Measurements from ENCODE around the gene GSS. TPM values are rescaled to one million over a fixed set of nuclear protein-coding genes. Genes with fewer than 3 reads are reported as not detected.

GSS gene
- total and polyA plus RNA-seq, 4 experiments from 2014 or later: 32.2 to 43.3 (median 39.8) TPM

- DNase-seq: no peak
- H3K4me3 ChIP-seq (ENCODE audit: low read length in 2 of 2): no peak overlapping the region
- no peaks in the 10 kb centered on the region for H3K27me3 Mint-ChIP-seq
- H3K9me3 ChIP-seq (ENCODE audit: control insufficient read depth in 1 of 2, low read length in 2 of 2): no peaks in the 10 kb centered on the region
- POLR2A ChIA-PET (ENCODE audit: partially characterized antibody): no interaction called here
- no peaks in the 10 kb centered on the region for H3K36me3 ChIP-seq (ENCODE audit: insufficient read depth, low read length)
- CTCF ChIA-PET (ENCODE audit: partially characterized antibody): no interaction called here
- no peak overlapping the region for H3K27ac Mint-ChIP-seq
- H3K4me3 Mint-ChIP-seq: no peak overlapping the region
- intact Hi-C loops (cut with micrococcal nuclease): no loop called here
- no peaks in the 10 kb centered on the region for H3K9me3 Mint-ChIP-seq
- H3K27me3 ChIP-seq (ENCODE audit: insufficient read depth, low read length): no peaks in the 10 kb centered on the region
- peaks cover 6% of the 10 kb centered on the region for H3K4me1 ChIP-seq (ENCODE audit: insufficient read depth, low read length)
- H3K36me3 Mint-ChIP-seq: peaks cover 0 to 7% of the 10 kb centered on the region in 2 donors
- no peak overlapping the region for H3K27ac ChIP-seq (ENCODE audit: low read depth, low read length)
- H3K4me1 Mint-ChIP-seq: peaks cover 5 to 20% (median 13%) of the 10 kb centered on the region in 4 donors
Observed at GRCh38 chr20:34896086-34896621, 59.5 kb downstream of the GSS start.

GRCh38 chr20:34895465-34895864, 60.1 kb downstream of the GSS start:
- peaks cover 12% of the 10 kb centered on the region for H3K4me1 ChIP-seq (ENCODE audit: insufficient read depth, low read length)
- H3K27me3 Mint-ChIP-seq: no peaks in the 10 kb centered on the region
- intact Hi-C loops (cut with micrococcal nuclease): no loop called here
- no peaks in the 10 kb centered on the region for H3K9me3 ChIP-seq (ENCODE audit: control insufficient read depth in 1 of 2, low read length in 2 of 2)
- H3K4me3 Mint-ChIP-seq: no peak overlapping the region
- H3K27me3 ChIP-seq (ENCODE audit: insufficient read depth, low read length): no peaks in the 10 kb centered on the region
- peaks cover 0 to 5% of the 10 kb centered on the region in 2 donors for H3K36me3 Mint-ChIP-seq
- no peak overlapping the region for H3K27ac ChIP-seq (ENCODE audit: low read depth, low read length)
- no peaks in the 10 kb centered on the region for H3K36me3 ChIP-seq (ENCODE audit: insufficient read depth, low read length)
- H3K9me3 Mint-ChIP-seq: no peaks in the 10 kb centered on the region
- peaks cover 8 to 24% (median 18%) of the 10 kb centered on the region in 4 donors for H3K4me1 Mint-ChIP-seq
- CTCF ChIA-PET (ENCODE audit: partially characterized antibody): no interaction called here
- no peak overlapping the region for H3K4me3 ChIP-seq (ENCODE audit: low read length in 2 of 2)
- POLR2A ChIA-PET (ENCODE audit: partially characterized antibody): no interaction called here
- no peak for DNase-seq
- no peak overlapping the region for H3K27ac Mint-ChIP-seq

GRCh38 chr20:34894723-34895122, 60.9 kb downstream of the GSS start:
- H3K4me3 ChIP-seq (ENCODE audit: low read length in 2 of 2): no peak overlapping the region
- H3K36me3 ChIP-seq (ENCODE audit: insufficient read depth, low read length): no peaks in the 10 kb centered on the region
- intact Hi-C loops (cut with micrococcal nuclease): no loop called here
- no peaks in the 10 kb centered on the region for H3K27me3 ChIP-seq (ENCODE audit: insufficient read depth, low read length)
- H3K27me3 Mint-ChIP-seq: no peaks in the 10 kb centered on the region
- H3K27ac ChIP-seq (ENCODE audit: low read depth, low read length): no peak overlapping the region
- peaks cover 9 to 32% (median 20%) of the 10 kb centered on the region in 4 donors for H3K4me1 Mint-ChIP-seq
- no peak overlapping the region for H3K4me3 Mint-ChIP-seq
- ChIA-PET POLR2A (ENCODE audit: partially characterized antibody) (no interaction called here), CTCF (ENCODE audit: partially characterized antibody) (no interaction called here)
- H3K9me3 Mint-ChIP-seq: no peaks in the 10 kb centered on the region
- DNase-seq: no peak
- H3K4me1 ChIP-seq (ENCODE audit: insufficient read depth, low read length): peaks cover 12% of the 10 kb centered on the region
- peaks cover 0 to 3% of the 10 kb centered on the region in 2 donors for H3K36me3 Mint-ChIP-seq
- H3K27ac Mint-ChIP-seq: no peak overlapping the region
- no peaks in the 10 kb centered on the region for H3K9me3 ChIP-seq (ENCODE audit: control insufficient read depth in 1 of 2, low read length in 2 of 2)

- H3K9me3 Mint-ChIP-seq: no peaks in the 10 kb centered on the region
- no peak overlapping the region for H3K27ac ChIP-seq (ENCODE audit: low read depth, low read length)
- DNase-seq: no peak
- H3K4me1 Mint-ChIP-seq: peaks cover 11 to 35% (median 23%) of the 10 kb centered on the region in 4 donors
- no peaks in the 10 kb centered on the region for H3K27me3 Mint-ChIP-seq
- H3K27ac Mint-ChIP-seq: peak overlapping the region in 1 of 7 donors; percentile 1
- no peak overlapping the region for H3K4me3 Mint-ChIP-seq
- H3K27me3 ChIP-seq (ENCODE audit: insufficient read depth, low read length): no peaks in the 10 kb centered on the region
- intact Hi-C loops (cut with micrococcal nuclease): no loop called here
- H3K36me3 Mint-ChIP-seq: peaks cover 0 to 4% of the 10 kb centered on the region in 2 donors
- ChIA-PET POLR2A (ENCODE audit: partially characterized antibody) (no interaction called here), CTCF (ENCODE audit: partially characterized antibody) (no interaction called here)
- no peak overlapping the region for H3K4me3 ChIP-seq (ENCODE audit: low read length in 2 of 2)
- peaks cover 12% of the 10 kb centered on the region for H3K4me1 ChIP-seq (ENCODE audit: insufficient read depth, low read length)
- no peaks in the 10 kb centered on the region for H3K36me3 ChIP-seq (ENCODE audit: insufficient read depth, low read length)
- H3K9me3 ChIP-seq (ENCODE audit: control insufficient read depth in 1 of 2, low read length in 2 of 2): no peaks in the 10 kb centered on the region
Observed at GRCh38 chr20:34892671-34893070, 62.9 kb downstream of the GSS start.

- Histone ChIP-seq H3K36me3 (ENCODE audit: insufficient read depth, low read length) (no peaks in the 10 kb centered on the region), H3K9me3 (ENCODE audit: control insufficient read depth in 1 of 2, low read length in 2 of 2) (no peaks in the 10 kb centered on the region), H3K27ac (ENCODE audit: low read depth, low read length) (no peak overlapping the region), H3K4me3 (ENCODE audit: low read length in 2 of 2) (no peak overlapping the region), H3K4me1 (ENCODE audit: insufficient read depth, low read length) (peaks cover 12% of the 10 kb centered on the region), H3K27me3 (ENCODE audit: insufficient read depth, low read length) (no peaks in the 10 kb centered on the region)
- peak overlapping the region in 1 of 8 donors; percentile 60 for H3K4me3 Mint-ChIP-seq
- H3K4me1 Mint-ChIP-seq: peaks cover 11 to 35% (median 23%) of the 10 kb centered on the region in 4 donors
- peak overlapping the region in 3 of 7 donors; percentile 1 to 46 (median 11) for H3K27ac Mint-ChIP-seq
- no peak for DNase-seq
- ChIA-PET POLR2A (ENCODE audit: partially characterized antibody) (no interaction called here), CTCF (ENCODE audit: partially characterized antibody) (interaction anchor here (0.9 to 1.4 kb wide), 2 partner anchors 56 to 64 kb away, joined by 3 read pairs; partner anchors contain the start of genes GSS and MYH7B)
- intact Hi-C loops (cut with micrococcal nuclease): no loop called here
- H3K36me3 Mint-ChIP-seq: peaks cover 2 to 8% of the 10 kb centered on the region in 2 donors
- no peaks in the 10 kb centered on the region for H3K27me3 Mint-ChIP-seq
- H3K9me3 Mint-ChIP-seq: no peaks in the 10 kb centered on the region
Observed at GRCh38 chr20:34891166-34892062, 64.2 kb downstream of the GSS start.

GRCh38 chr20:34888468-34888867, 67.1 kb downstream of the GSS start:
- Histone ChIP-seq H3K4me1 (ENCODE audit: insufficient read depth, low read length) (peaks cover 12% of the 10 kb centered on the region), H3K9me3 (ENCODE audit: control insufficient read depth in 1 of 2, low read length in 2 of 2) (no peaks in the 10 kb centered on the region), H3K36me3 (ENCODE audit: insufficient read depth, low read length) (no peaks in the 10 kb centered on the region), H3K27ac (ENCODE audit: low read depth, low read length) (no peak overlapping the region), H3K4me3 (ENCODE audit: low read length in 2 of 2) (no peak overlapping the region), H3K27me3 (ENCODE audit: insufficient read depth, low read length) (no peaks in the 10 kb centered on the region)
- Mint-ChIP-seq H3K27me3 (no peaks in the 10 kb centered on the region), H3K4me3 (no peak overlapping the region), H3K4me1 (peaks cover 11 to 35% (median 23%) of the 10 kb centered on the region in 4 donors), H3K36me3 (peaks cover 6 to 8% of the 10 kb centered on the region in 2 donors), H3K9me3 (no peaks in the 10 kb centered on the region), H3K27ac (peak overlapping the region in 1 of 7 donors; percentile 10)
- DNase-seq: no peak
- intact Hi-C loops (cut with micrococcal nuclease): no loop called here
- POLR2A ChIA-PET (ENCODE audit: partially characterized antibody): no interaction called here
- CTCF ChIA-PET (ENCODE audit: partially characterized antibody): interaction anchor here (1.0 kb wide), 1 partner anchor 15 kb away, joined by 3 read pairs; no protein-coding TSS in a partner anchor

- H3K27me3 ChIP-seq (ENCODE audit: insufficient read depth, low read length): no peaks in the 10 kb centered on the region
- H3K27me3 Mint-ChIP-seq: no peaks in the 10 kb centered on the region
- POLR2A ChIA-PET (ENCODE audit: partially characterized antibody): no interaction called here
Observed at GRCh38 chr20:34887023-34887422, 68.6 kb downstream of the GSS start.

More at GRCh38 chr20:34887023-34887422, 68.6 kb downstream of the GSS start:
- no peak overlapping the region for H3K27ac ChIP-seq (ENCODE audit: low read depth, low read length)
- no peaks in the 10 kb centered on the region for H3K36me3 ChIP-seq (ENCODE audit: insufficient read depth, low read length)
- H3K4me1 ChIP-seq (ENCODE audit: insufficient read depth, low read length): peaks cover 12% of the 10 kb centered on the region
- peaks cover 14 to 17% of the 10 kb centered on the region in 2 donors for H3K36me3 Mint-ChIP-seq
- no peak overlapping the region for H3K27ac Mint-ChIP-seq
- peaks cover 13 to 24% (median 18%) of the 10 kb centered on the region in 4 donors for H3K4me1 Mint-ChIP-seq
- no peaks in the 10 kb centered on the region for H3K9me3 ChIP-seq (ENCODE audit: control insufficient read depth in 1 of 2, low read length in 2 of 2)
- CTCF ChIA-PET (ENCODE audit: partially characterized antibody): no interaction called here
- no peak overlapping the region for H3K4me3 Mint-ChIP-seq
- no peak overlapping the region for H3K4me3 ChIP-seq (ENCODE audit: low read length in 2 of 2)
- DNase-seq: no peak
- intact Hi-C loops (cut with micrococcal nuclease): no loop called here
- H3K9me3 Mint-ChIP-seq: no peaks in the 10 kb centered on the region
